Lower leg skin (tissue), 3 donors: ENCODE data around the gene GPC1.

Experiments used
- CTCF ChIP-seq, 3 donors: fragments of 450-650 bp; IDR thresholded peaks; one replicate each; pipeline ENCODE4 v1.5.1; 2016; ENCODE audit warnings: antibody characterized with exemption in 3 of 3, mild to moderate bottlenecking in 3 of 3, moderate library complexity in 2 of 3
- POLR2A ChIP-seq, 2 donors: fragments of 450-650 bp; IDR thresholded peaks; one replicate each; pipeline ENCODE4 v1.6.1; 2016 to 2017; ENCODE audit warnings: antibody characterized with exemption in 2 of 2, mild to moderate bottlenecking in 1 of 2, moderate library complexity in 1 of 2

GRCh38 chr2:240501531-240501991 is 66.1 kb downstream of the GPC1 start:
- TF ChIP-seq CTCF (IDR thresholded peaks at IDR 0.05) = no peak
- TF ChIP-seq POLR2A (IDR thresholded peaks at IDR 0.05) = no peak
